Measurements from ENCODE around the gene GSTM5.
"Not testable (repeated sequence)": the region's sequence is repeated elsewhere in the genome, so short reads cannot be mapped to it uniquely, and the experiment has no call there.

GSTM5 gene

DNA sequence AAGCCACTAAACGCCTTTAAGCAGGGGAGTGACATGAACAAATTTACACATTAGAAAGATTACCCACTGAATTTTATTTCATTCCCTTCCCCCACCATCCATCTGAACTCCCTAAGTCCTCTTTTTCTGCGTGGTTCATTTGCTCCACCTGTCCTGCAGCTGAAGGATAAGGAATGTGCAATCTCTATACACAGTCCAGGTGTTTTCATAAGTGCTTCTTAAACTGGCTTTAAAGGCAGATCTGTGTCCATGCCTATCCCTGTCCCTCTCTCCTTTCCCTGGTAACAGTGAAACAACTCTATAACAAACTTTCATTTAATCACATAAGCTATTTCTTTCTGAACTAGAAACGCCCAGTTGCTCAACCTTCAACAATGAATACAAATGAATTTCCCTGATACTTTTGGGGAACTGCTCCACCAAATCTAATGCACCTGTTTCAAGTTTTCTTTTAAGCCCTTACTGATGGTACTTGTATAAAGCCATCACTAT lies 20.4 kb downstream of the GSTM5 start:
- no peak for ATAC-seq

DNA sequence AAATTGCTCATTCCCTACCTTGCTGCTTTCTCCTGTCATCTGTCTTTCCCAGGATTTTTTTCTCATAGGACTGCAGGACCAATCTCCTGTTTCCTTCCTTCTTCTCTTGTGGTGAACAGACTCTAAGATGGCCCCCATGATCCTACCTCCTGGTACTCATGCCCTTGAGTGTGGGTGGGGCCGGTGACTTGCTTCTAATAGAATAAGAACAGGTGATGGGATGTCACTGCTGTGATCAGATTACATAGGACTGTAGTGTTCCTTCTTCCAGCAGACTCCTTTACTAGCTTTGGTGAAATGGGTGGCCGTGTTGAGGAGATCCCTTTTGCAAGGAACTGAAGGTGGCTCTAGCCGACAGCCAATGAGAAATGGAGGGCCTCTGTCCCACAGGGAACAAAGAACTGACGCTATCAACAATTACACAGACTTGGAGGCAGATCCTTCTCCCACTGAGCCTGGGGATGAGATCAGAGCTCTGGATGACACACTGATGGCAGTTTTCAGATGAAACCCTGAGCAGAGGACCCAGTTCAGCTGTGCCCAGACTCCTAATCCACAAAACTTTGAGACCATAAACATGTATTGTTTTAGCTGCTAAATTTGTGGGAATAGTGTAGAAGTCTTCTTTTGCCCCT lies 21.3 kb downstream of the GSTM5 start:
- no peak for ATAC-seq

DNA sequence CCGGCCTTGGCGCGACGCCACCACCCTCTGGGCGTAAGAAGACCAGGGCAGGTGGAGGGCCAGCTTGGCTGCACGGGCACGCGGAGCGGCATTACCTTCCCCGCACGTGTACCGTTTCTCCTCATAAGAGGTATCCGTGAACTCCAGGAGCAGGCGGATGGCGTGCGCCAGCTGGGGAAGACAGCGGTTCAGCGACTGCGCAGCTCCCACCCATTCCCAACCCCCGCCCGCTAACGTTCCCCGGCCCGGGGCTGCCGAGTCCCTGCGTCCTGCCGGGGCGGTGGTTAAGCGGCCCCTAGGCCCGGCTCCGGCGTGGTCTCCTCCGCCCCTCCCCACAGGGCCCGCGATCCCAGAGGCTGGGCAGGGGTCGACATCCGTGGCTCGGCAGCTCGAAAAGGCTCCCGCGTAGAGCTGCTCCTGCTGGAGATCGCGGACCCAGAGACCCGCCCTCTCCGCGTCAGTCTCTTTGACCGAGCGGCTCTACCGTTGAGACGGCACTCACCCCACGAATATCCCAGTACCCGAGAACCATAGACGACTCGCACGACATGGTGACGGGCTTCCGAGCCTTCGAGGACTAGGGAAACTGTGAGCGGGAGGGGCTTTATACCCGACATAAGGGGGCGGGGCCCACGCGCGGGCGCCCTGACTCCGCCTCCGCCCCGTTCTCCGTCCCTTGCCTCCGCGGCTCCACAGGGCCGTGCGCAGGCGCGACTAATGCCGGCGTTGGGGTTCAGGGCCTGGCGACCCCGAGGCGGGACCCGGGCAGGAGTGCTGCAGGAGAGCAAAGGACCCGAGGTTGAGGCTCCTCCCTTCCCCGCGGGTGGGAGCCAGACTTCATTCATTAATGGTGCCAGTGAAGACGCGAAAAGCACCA lies 27.9 kb downstream of the GSTM5 start:
- ATAC-seq: peak; percentile 95 to 96

DNA sequence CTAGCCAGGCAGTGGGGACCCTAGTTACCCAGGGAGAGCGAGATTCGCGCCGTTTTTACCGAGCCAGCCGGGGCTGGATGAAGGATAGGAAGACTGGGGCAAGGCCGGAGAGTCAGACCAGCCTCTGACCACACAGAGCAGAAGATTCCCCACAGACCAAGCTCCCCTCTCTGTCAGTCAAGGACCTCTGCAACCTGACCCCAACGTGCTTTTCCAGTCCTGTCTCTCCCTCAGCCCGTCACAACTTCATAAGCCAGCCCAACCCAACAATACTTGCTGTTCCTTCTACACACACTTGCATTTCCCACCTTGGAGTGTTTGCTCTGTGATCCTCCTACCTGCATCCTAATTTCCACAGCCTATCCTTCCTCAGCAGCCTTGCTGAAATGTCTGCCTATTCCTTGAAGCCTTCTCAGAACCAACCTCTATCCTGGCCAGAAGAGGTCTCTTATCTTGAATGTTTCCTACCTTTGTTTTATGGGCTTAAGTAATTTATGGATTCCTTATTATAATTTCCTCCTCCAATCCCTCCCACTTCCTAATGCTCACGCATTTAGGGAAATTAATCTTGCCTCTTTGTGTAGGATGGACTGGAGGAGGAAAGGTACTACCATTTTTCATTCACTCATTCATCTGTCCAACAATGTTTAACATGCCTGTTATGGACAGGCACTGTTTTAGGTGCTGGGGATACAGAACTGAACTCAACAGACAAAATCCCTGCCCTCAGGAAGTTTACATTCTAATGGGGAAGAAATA lies 28.7 kb downstream of the GSTM5 start, which contains the start of gene GSTM3:
Gene GSTM3, minus strand, starts transcription at position 424 of the 759 bp plus-strand sequence. CDS start 751 bp downstream, outside the sequence.
- peak in 1 of 2 donors; percentile 26 for ATAC-seq

DNA sequence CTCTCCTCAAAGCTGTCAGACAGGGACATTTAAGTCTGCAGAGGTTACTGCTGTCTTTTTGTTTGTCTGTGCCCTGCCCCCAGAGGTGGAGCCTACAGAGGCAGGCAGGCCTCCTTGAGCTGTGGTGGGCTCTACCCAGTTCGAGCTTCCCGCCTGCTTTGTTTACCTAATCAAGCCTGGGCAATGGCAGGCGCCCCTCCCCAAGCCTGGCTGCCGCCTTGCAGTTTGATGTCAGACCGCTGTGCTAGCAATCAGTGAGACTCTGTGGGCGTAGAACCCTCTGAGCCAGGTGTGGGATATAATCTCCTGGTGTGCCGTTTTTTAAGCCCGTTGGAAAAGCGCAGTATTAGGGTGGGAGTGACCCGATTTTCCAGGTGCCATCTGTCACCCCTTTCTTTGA lies 36.3 kb downstream of the GSTM5 start:
- ATAC-seq: not testable (repeated sequence)

DNA sequence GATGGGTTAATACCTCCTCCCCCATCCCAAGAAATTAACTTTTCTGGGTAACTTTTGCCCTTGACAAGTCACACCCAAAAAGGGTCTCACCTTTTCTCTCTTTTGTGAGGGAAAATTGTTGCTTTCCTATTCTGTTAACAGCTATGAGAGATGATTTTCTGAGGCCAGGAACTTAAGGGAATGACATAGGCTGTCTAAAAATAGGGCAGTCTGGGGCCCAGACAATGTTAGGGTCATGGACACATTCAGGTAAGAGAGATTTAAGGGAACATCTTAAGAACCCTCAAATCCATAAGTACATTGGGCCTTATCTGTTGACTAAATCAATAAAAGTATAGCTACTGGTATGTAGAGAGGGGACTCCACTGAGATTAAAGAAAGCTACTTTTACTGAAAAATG lies 37.2 kb downstream of the GSTM5 start:
- ATAC-seq: no peak

DNA sequence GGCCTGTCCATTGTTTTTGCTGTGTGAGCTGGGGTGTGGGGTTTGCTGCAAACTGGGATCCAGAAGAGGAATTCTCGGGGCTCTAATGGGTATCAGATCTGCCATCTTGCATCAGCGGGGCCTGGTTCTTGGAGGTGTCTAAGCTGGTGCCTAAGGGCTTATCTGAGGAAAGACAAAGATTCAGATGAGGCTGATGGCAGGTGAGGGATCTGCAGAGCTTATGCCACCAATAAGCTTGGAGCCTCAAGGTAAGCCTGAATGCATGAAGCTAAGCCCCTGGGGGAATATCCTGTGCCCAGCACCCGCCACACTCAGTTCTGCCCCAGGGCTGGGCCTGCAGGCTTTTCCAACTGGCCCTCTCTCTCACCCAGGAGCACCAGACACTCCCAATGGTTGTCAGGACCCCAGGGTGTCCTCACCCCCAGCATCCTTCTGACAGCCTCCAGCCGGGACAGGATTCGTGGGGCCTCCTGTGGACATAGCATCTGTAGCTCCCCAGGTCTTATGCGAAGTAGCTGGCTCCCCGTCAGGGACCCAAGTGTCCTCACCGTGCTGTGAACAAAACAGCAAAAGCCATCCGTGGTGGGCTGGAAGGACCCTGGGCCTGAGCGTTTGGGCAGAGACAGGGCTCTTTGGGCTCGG lies 38.3 kb downstream of the GSTM5 start:
- no peak for ATAC-seq

DNA sequence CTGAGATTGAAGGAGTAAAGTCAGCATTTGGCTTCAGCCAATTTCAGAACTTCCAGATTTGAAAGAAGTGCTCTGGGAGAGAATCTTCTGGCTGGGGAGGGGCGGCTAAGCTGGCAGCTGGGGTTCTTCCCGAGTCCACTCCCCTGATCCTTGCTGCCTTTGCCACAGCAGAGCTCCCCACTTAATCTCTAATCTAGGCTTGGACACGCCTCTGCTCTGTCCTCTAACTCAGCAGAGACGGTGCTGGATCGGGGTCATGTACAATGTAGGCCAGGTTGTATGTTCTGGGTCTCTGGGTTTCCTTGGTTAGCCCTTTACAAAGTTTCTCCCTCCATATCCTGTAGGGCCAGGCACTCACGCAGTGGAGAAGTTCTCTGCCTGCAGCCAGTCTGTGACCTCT lies 38.9 kb downstream of the GSTM5 start:
- ATAC-seq: no peak

DNA sequence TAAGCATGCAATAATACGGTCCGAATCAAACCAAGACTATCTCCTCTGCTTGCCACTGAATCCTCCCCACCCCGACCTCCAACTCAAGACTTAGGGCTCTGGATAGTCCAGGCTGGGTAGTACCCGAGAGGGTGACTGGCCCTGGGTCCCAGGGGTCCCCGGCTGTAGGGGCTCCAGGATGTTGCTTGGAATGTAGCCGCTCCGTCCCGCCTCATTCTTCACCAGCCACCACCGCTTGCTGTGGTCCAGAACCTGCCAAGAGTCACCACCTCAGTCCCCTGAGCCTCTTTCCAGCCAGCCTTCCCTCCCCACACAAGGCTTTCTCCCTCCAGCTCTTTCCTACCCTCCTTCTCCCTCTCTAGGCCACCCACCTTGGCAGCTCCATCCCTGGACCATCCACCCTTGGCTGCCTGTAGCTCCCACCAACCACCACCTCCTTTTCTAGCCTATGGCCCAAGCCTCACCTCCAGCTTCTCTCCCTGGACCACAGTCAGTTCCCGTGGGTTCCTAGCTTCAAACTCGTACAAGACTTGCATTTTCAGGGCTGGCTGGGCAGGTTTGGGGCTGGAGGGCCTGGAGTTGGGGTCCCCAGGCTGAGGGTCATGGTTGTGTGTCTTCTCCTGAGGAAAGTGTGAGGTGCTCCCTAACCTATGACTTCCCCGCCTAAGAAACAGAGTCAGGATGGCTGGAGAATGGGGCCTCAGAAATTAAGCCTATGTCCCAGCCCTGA lies 39.6 kb downstream of the GSTM5 start:
- ATAC-seq: no peak

DNA sequence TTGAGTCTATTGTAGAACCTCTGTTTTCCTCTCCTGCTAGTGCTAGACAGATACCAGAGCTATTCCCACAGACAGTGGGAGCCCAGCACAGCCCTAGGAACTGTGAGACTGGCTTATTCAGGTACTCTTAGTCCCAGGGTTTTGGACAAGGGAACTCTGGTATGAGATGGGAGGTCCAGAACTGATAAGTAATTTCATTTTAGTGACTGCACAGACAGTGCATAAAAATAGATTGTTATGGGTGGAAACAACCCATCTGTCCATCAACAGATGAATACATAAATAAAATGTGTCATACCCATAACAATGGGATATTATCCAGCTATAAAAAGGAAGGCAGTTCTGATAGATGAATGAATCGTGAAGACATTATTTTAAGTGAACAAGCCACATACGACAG lies 42.7 kb downstream of the GSTM5 start:
- ATAC-seq: no peak

DNA sequence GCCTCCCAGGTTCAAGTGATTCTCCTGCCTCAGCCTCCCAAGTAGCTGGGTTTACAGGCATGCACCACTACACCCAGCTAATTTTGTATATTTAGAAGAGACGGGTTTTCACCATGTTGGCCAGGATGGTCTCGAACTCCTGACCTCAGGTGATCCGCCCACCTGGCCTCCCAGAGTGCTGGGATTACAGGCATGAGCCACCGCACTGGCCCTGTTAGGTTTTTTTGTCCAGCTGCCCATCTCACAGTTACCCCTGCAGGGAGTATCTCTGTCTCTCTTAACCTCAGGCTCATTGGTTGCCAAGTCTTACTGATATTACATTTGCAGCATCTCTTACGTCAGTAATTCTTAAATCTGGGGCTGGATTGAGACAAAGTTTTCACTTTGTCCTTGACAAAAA lies 44.3 kb downstream of the GSTM5 start:
- not testable (repeated sequence) for ATAC-seq

DNA sequence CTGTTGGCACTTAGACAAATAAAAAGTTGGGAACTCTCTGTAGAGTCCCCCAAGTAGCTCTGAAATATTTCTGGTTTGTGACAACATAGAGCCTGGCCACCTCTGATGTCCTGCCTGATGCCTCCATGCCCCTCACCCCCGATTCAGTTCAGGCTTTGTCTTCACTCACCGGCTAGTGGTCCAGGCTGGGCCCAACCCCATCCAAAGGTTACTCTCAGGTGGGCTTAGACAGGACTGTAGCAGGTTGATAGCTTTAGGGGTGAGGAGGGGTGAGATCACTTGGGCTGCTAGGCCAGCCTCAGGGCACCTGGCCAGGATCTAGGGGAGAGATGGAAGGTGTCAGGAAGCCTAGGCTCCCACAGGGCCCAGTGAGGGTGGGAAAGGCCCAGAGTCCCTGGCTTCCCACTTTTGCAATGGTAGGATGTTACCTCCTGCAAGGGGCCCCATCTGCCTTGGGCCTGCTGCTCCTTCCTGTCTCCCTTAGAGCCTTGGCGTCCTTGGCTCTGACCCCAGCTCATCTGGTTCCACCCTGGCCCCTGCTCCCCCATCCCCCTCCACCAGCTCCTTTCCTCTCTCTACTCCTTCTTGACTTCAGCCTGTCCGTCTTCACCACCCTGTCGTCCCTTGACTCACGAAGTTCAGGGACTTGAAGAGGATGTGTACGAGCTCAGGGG lies 44.9 kb downstream of the GSTM5 start:
- ATAC-seq: no peak

DNA sequence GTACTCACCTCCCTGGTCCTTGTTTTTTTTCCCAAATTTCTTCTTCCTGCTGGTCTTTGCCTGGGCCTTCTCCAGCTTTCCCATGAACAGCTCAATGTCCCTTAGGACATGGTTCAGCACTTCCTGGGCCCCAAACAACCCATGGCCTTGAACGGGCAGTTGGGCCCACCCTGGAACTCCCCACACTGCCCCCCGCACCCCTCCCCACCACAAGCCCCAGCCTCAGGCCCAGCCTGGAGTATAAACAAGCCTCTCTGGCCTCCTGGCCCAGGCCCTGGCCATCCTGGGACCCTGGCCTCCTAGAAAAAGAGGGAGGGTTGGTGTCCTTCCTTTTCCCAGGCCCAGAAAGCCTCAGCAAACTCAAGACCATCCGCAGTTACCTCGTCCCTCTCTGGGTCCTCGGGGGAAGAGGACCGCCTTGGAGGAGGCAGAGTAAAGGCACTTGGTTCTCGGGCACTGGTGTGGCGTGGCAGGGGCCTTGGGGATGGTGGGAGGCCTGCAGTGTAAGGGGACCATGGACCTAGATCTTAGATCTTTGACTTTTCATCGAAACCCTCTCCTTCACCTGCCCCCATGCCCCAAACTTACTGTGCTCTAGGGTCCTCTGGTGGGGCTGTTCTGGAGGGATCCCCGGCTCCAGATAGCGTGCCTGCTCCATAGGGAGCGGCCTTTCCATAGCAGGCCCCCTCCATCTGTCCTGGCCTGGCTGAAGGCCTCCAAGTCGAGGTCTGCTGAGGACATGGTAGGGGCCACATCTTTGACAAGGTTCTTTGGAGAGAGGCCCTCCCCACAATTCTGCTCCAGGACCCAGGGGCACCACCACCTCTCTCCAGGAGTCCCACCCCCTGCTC lies 46.1 kb downstream of the GSTM5 start:
- ATAC-seq: no peak

DNA sequence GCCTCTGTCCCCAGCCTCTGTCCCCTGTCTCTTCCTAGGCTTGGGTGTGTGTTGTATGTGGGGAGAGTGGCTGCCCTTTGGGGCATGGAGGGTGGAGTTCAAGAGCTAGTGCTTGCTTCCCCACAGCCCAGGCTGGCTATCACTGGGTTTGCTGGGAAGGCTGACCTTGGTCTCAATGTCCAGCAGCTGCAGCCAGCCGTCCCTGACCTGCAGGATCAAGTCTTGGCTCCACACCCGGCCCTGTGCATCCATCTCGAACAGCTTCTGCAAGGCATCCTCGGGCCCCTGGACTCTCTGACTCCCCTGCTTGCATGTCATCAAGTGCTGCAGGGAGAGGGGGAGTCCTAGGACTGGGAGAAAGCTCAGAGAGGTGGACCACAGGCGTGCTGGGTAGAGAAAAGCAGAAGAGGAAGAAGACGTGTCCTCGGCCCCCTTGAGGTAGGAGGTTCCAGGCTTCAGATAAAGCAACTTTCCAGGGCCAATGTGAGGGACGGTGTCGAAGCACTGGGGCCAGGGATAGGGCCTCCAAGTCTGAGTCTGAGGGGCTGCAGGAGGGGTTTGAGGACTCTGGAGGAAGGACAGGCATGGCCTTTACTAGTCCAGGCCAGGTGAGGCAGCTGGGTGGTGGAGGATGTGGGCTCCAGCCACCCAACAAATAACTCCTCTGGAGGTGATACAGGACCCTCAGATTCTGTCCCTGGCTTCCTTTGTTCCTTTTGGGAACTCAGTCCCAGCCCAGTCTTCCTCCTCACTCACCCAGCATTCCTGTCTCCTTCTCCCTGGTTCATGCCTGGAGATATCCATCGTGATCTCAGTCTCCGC lies 47.7 kb downstream of the GSTM5 start:
- no peak for ATAC-seq

DNA sequence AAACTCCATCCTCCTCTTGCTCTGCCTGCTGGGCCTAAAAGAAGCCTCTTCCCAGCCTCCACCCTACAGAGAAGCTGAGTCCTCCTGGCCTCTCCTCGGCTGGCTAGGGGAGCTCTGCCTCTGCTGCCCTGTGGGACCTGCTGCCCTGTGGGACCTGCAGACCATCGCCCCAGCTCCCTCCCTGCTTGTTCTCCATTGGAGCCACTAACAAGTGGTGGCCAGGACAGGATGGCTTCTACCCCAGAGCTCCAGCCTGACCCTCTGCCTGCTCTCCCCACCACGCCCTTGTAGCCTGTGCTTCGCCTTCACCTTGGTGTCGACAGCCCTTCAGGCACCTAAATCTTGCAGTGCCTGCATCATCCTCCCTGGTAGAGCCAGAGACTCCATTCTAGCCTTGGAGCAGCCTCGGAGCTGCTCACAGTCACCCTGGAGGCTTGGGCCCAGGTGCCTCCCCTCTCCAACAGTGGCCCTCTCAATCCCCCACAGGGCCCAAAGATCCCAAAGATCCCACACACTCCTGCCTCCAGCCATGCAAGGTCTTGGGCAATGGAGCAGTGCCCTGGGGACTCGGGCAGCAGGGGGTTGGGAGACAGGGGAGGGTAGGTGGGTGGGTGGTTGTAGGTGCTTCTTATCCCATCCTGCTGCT lies 48.7 kb downstream of the GSTM5 start:
- no peak for ATAC-seq

DNA sequence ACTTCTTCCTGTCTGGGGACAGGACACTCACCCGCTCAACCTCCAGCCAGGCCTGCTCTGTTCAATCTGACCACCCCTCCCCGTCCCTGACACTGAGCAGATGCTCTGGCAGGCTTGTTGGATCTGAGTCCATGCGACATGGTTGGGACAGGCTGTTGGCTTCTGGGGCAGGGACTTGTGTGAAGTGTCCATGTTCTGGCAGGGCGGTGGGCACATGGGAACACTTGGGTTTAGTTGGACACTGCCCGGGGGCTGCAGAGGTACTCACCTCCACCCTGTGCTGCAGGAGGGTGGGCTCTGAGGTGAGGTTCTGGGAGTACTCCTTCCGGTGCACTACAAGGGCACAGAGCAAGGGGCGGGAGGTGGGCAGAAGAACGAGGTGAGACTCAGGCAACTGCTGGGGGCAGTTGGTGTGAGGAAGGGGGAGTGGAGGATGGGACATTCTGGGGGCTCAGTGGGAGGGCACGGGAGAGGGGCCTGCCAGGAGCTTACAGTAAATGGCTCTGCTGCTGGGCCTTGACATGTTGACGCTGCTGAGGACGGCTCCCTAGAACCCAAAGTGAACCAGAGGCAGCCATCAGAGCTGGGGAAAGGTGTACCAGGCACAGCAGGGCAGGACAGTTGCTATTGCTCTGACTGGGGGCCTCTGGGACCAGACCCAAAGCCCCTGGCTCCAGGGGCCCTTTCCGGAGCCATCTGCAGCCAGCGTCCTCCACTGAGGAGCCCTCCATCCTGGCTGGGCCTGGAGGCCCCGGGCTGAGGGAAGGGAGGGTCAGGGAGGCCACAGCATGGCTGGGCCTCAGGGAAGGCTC lies 49.4 kb downstream of the GSTM5 start:
- ATAC-seq: no peak

DNA sequence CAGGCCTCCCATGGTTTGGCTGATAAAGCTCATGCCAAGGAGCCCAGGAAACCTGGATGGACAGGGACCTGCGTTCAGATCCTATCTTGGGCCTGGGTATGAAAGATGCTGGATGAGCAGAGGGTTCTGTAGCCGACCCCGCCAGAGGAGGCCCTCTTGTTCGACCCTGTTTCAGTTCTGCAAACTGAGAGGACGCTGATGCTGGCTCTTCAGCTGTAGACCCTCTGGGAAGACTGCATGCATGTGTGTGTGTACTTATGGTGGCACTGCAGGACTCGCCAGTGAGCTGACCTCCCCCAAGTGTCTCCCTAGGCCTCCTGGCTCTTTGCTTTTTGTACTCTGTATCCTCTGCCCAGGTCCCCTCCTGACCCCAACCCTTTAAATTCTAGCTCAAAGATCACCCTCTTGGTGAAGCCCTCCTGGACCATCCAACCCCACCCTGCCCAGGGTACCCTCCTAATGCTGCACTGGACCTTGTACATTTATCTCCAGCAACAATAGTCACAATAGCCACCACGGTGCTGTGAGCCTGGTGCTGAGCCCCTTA lies 50.1 kb downstream of the GSTM5 start:
- no peak for ATAC-seq
